NT2/D1 (cell line): ENCODE measurements around the gene ERP29.

Experiments
- SUZ12 ChIP-seq: IDR thresholded peaks from 2 replicates; pipeline ENCODE4 v1.6.1; 2011; ENCODE audit not compliant: insufficient read length, insufficient read depth; ENCODE audit errors: extremely low read depth
- YY1 ChIP-seq: IDR thresholded peaks from 2 replicates; pipeline ENCODE4 v1.6.1; 2011; ENCODE audit not compliant: insufficient read length, insufficient read depth
- ZNF274 ChIP-seq: IDR thresholded peaks from 2 replicates; pipeline ENCODE4 v1.6.1; 2011; ENCODE audit warnings: mild to moderate bottlenecking, low read depth, low read length

GRCh38 chr12:112011685-112012084, 1.5 kb upstream of the ERP29 start:
- TF ChIP-seq ZNF274 (no peak), YY1 (no peak), SUZ12 (no peak)
